Tibial artery (tissue), 4 donors: Measurements from ENCODE around the gene ADAM19.
A peak's percentile ranks its signal among the peaks of the same experiment; 100 is the strongest.

ENCODE experiments used
- DNase-seq, 2 donors: peaks; one replicate each; pipeline ENCODE4 v3.0.0-alpha.2; 2019
- H3K27ac ChIP-seq, 2 donors: fragments of 200-600 bp; sonication (generic) in 1 of 2; 1 replicate in 1 of 2; 2 replicates in 1 of 2; pipeline ENCODE4 v1.5.1; 2018 to 2019; ENCODE audit warnings: mild to moderate bottlenecking in 1 of 2
- H3K27me3 ChIP-seq, 2 donors: fragments of 200-600 bp; sonication (generic) in 1 of 2; one replicate each; pipeline versions ENCODE4 v1.5.1 to v1.6.0; 2016 to 2019
- H3K36me3 ChIP-seq, 3 donors: fragments of 200-600 bp; sonication (generic) in 2 of 3; one replicate each; pipeline ENCODE4 v1.5.1; 2016 to 2019; ENCODE audit warnings: mild to moderate bottlenecking in 2 of 3
- H3K4me1 ChIP-seq, 4 donors: fragments of 200-600 bp; sonication (generic) in 2 of 4; 1 replicate in 3 of 4; 2 replicates in 1 of 4; pipeline ENCODE4 v1.5.1; 2016 to 2019
- H3K4me3 ChIP-seq, 2 donors: fragments of 200-600 bp; sonication (generic) in 1 of 2; 1 replicate in 1 of 2; 2 replicates in 1 of 2; pipeline ENCODE4 v1.5.1; 2018 to 2019; ENCODE audit warnings: mild to moderate bottlenecking in 2 of 2
- H3K9me3 ChIP-seq, 3 donors: fragments of 200-600 bp; sonication (generic) in 1 of 3; one replicate each; pipeline ENCODE4 v1.5.1; 2016 to 2019
- intact Hi-C: fragments of 100-400 bp; cut with DNase I; formaldehyde crosslinking; loops from one replicate; pipeline ENCODE4 v1.15.0; 2023; ENCODE audit warnings: low total_unique reads
- TF ChIP-seq, protein P1 (sequence below), 2 experiments: fragments of 200-600 bp in 1 of 2; fragments of 450-650 bp in 1 of 2; IDR thresholded peaks; one replicate each; pipeline ENCODE4 v1.5.1; 2017 to 2019; ENCODE audit warnings: antibody characterized with exemption in 2 of 2, mild to moderate bottlenecking in 1 of 2, moderate library complexity in 1 of 2

Gene ADAM19

DNA sequence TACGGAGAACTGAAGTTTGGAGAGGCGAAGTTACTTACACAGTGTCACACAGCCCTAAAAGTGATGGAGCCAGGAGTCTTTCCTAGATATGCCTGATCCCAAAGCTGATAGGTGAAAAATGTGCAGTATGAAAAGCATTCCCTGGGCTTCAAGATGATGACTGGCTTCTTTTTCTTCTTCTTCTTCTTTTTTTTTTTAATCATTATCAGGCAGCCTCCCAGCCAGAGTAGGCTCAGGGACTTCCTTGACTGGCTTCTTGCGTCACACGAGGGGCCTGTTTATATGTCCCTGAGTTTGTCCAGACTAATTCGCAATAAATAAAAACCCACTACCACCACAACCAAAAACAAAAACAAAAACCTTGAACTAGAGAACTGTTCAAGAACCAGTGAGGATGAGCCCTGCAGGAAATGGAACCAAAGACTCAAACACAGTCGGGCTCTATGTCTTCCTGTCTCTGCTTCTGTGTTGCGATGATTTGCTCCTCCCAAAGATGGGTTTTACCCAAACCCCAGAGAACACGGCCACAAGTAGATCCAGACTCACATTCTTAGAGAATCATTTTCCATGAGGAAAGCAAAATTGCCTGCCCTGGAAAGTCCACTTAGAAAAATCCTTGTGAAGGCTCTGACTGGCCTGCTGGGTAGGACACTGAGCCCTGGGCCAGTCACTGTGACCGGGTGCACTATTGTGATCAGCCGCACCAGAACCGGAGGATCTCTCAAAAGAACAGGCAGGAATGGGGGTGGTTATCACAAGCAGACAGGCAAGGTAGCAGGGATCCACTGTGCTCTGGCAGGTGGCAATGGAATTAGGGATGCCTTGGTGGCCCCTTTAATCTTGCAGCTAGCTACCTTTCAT is 38.0 kb upstream of the ADAM19 start:
- TF ChIP-seq, protein P1, sequence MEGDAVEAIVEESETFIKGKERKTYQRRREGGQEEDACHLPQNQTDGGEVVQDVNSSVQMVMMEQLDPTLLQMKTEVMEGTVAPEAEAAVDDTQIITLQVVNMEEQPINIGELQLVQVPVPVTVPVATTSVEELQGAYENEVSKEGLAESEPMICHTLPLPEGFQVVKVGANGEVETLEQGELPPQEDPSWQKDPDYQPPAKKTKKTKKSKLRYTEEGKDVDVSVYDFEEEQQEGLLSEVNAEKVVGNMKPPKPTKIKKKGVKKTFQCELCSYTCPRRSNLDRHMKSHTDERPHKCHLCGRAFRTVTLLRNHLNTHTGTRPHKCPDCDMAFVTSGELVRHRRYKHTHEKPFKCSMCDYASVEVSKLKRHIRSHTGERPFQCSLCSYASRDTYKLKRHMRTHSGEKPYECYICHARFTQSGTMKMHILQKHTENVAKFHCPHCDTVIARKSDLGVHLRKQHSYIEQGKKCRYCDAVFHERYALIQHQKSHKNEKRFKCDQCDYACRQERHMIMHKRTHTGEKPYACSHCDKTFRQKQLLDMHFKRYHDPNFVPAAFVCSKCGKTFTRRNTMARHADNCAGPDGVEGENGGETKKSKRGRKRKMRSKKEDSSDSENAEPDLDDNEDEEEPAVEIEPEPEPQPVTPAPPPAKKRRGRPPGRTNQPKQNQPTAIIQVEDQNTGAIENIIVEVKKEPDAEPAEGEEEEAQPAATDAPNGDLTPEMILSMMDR (IDR thresholded peaks at IDR 0.05), result no peak
- H3K4me1 ChIP-seq, result peaks cover 0 to 24% (median 12%) of the 10 kb centered on the region in 4 donors
- H3K4me3 ChIP-seq, result no peak overlapping the region
- intact Hi-C loops, result no loop called here
- H3K9me3 ChIP-seq, result no peaks in the 10 kb centered on the region
- DNase-seq, result no peak
- H3K36me3 ChIP-seq, result no peaks in the 10 kb centered on the region
- no peaks in the 10 kb centered on the region for H3K27me3 ChIP-seq
- H3K27ac ChIP-seq, result no peak overlapping the region

DNA sequence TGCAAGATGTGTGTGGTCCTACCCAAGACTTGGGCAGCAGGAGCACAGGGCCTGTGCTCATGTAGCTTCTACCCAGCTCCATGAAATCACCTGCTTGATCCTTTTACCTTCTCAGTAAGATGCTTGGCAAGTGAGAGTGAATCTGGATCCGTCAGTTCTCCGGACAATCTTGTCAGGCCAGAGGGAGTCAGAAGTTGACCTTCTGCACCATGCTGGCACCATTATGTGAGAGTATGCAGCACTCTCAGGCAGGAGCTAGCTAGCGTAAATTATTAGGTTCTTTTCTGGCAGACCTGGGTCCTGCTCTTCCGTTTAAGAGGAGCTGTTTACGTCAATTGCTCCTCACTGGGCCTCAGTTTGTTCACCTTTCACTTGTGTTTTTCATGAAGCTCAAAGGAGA is 37.0 kb upstream of the ADAM19 start:
- Histone ChIP-seq H3K27me3 (no peaks in the 10 kb centered on the region), H3K36me3 (no peaks in the 10 kb centered on the region), H3K27ac (no peak overlapping the region), H3K4me3 (no peak overlapping the region), H3K4me1 (peaks cover 0 to 19% (median 15%) of the 10 kb centered on the region in 4 donors), H3K9me3 (no peaks in the 10 kb centered on the region)
- intact Hi-C loops, result no loop called here
- no peak for DNase-seq
- TF ChIP-seq, protein P1 (IDR thresholded peaks at IDR 0.05), result no peak

DNA sequence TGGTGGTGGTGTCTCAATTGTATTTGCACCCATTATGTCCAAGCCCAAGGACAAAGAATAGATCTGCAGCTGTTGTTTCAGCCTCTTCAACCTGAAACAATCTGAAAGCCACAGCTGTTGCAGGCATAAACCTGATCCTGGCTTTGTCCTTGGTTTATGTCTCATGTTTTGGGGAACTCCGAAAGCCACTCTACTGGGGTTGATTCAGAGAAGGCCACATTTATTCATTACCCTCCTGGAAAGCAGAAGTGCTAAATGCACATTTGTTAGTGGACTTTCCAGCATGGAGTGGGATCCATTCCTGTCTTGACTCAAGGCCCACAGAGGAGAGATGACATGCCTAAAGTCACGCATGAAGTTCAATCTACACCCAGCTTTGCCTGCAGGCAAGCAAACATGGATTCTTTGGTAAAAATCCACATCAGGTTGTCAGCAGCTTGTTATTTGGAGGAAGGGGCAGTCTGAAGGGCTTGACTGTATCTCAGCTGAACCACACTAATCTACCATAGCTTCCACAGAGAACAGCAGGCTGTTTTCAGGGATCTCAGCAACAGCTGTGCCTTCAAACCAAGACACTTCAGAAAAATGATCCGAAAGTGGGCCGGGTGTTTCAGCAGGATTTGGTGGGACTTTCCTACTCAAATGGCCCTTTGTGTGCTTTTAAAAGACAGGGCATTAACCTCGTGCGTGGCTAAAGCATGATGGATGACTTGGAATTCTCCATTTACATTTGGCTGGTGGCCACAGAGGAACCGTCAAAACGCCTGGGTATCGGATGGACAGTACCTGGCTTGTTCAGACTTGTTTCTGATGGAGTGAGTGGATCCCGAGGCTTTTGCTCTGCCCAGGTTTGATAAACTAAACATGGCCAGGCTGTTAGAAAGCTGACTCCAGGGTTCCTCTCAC is 36.2 kb upstream of the ADAM19 start:
- intact Hi-C loops, result no loop called here
- peaks cover 0 to 14% (median 12%) of the 10 kb centered on the region in 4 donors for H3K4me1 ChIP-seq
- TF ChIP-seq, protein P1 (IDR thresholded peaks at IDR 0.05), result no peak

DNA sequence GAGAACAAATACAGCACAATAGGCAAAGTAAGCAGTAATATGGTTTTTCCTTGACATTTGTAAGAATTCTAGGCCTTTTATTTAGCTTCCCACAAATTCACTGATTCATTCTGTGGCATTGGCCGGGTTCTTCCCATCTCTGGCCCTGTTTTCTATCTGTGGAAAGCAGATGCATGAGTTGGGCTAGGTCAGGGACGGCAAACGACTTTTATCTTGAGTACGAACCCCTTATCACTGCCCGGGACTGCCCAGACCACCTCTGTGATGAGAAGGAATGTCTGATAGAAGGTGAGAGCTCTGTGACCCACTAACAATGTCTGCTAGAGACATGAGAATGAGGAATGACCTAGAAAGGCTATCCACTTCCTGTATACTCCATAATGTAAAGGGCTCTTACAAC is 35.4 kb upstream of the ADAM19 start:
- intact Hi-C loops, result no loop called here

More for the DNA sequence above, 36.2 kb upstream of the ADAM19 start:
- Histone ChIP-seq H3K9me3 (no peaks in the 10 kb centered on the region), H3K27me3 (no peaks in the 10 kb centered on the region), H3K4me3 (no peak overlapping the region), H3K27ac (no peak overlapping the region), H3K36me3 (no peaks in the 10 kb centered on the region)
- no peak for DNase-seq

DNA sequence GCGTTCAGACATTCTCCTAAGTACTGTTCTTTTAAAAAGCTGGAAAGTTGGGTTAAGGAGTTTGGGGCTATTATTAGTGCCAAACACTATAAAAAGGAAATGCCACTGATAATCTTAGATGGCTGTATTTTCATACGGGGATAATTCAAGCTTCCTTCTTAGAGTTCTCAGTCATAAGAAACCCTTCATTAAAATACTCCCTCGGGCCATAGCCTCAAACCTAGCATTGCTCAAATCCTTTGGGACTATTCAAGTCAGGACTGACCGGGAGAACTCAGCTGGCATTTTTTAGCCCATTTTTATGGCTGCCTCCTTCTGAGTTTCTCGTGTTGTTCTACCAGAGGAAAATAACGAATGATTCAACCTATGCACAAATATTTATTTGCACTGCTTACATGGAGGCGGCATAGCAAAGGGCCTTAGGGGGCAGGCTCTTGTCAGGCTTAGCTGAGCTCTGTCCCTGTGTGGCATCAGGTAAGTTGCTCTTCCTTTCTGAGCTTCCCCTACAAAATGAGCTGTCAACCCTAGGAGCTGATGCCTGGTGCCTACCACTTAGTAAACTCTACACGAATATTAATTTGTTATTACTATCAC is 33.5 kb upstream of the ADAM19 start:
- Histone ChIP-seq H3K9me3 (no peaks in the 10 kb centered on the region), H3K36me3 (no peaks in the 10 kb centered on the region), H3K4me3 (no peak overlapping the region), H3K27me3 (no peaks in the 10 kb centered on the region), H3K27ac (peak overlapping the region; percentile 51 to 64), H3K4me1 (peaks cover 0 to 14% (median 12%) of the 10 kb centered on the region in 4 donors)
- TF ChIP-seq, protein P1 (IDR thresholded peaks at IDR 0.05), result no peak
- no peak for DNase-seq
- intact Hi-C loops, result no loop called here

More for the DNA sequence above, 35.4 kb upstream of the ADAM19 start:
- Histone ChIP-seq H3K4me3 (no peak overlapping the region), H3K27me3 (no peaks in the 10 kb centered on the region), H3K4me1 (peaks cover 0 to 14% (median 12%) of the 10 kb centered on the region in 4 donors), H3K9me3 (no peaks in the 10 kb centered on the region), H3K36me3 (no peaks in the 10 kb centered on the region), H3K27ac (no peak overlapping the region)
- DNase-seq, result no peak
- TF ChIP-seq, protein P1 (IDR thresholded peaks at IDR 0.05), result no peak
